ENCODE results near the gene OTOA.
"Not testable (repeated sequence)": the region's sequence is repeated elsewhere in the genome, so short reads cannot be mapped to it uniquely, and the experiment has no call there.

OTOA gene

DNA sequence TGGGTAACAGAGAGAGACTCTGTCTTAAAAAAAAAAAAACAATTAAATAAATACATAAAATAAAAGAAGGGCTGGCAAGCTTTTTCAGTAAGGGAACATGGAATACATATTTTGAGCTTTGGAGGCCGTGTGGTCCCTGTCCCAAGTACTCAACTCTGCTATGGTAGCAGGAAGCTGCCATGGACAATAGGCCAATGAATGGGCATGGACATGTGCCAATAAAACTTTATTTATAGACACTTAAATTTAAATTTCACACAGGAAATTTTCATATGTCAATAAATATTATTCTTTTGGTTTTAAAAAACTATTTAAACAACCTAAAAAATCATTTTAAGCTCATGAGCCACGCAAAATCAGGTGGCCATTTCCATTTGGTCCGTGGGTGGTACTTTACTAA, 3.8 kb downstream of the OTOA start:
- no peak for DNase-seq (ENCODE audit: low read depth in 2 of 2, low spot score in 1 of 2)

DNA sequence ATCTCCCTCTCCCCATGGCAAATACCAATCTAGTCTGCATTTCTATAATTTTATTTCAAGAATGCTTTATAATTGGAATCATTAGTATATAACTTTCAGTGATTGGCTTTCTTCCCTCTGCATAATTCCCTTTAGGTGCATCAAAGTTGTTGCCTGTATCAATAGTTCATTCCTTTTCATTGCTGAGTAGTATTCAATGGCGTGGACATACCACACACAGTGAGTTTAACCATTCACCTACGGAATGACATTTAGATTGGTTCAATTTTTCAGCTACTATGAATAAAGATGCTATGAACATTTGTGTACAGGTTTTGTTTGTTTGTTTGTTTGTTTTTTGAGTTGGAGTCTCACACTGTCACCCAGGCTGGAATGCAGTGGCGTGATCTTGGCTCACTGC, 9.7 kb downstream of the OTOA start:
- no peak for DNase-seq (ENCODE audit: low read depth in 2 of 2, low spot score in 1 of 2)

DNA sequence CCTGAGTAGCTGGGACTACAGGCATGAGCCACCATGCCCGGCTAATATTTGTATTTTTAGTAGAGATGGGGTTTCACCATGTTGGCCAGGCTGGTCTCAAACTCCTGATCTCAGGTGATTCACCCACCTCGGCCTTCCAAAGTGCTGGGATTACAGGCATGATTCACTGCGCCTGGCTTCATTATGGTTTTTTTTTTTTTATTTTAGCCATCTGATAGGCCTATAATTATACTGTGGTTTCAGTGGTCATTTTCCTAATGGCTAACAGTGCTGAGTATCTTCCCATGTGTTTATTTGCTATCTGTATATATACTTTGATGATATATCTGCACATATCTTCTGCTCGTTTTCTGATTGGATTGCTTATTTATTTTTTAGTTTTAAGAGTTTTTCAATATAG, 10.7 kb downstream of the OTOA start:
- DNase-seq (ENCODE audit: low read depth in 2 of 2, low spot score in 1 of 2), result not testable (repeated sequence)

DNA sequence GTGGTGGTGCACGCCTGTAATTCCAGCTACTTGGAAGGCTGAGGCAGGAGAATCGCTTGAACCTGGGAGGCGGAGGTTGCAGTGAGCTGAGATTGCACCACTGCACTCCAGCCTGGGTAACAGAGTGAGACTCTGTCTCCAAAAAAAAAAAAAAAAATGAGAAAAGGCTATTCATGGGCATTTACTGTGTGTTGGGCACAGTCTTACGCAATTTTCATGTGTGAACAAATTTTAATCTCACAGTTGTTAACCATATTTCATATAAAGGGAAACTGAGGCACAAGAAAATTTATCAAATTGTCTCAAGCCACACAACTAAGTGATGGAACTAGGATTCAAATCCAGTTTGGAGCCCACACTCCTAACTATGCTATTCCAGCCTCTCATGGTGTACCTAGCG, 16.9 kb downstream of the OTOA start:
- not testable (repeated sequence) for DNase-seq (ENCODE audit: low read depth in 2 of 2, low spot score in 1 of 2)

DNA sequence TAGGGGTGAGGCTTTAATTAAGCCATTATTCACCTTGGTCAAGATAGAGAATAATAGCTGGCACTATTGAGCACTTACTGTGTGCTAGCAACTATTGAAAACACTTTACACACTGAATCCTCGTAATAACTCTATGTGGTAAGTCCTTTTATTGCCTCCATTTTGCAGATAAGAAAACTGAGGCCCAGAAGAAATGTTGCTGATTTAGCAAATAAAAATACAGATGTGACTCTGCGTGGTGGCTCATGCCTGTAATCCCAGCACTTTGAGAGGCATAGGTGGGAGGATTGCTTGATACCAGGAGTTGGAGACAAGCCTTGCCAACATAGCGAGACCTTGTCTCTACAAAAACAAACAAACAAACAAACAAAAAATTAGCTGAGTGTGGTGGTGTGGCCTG, 19.4 kb downstream of the OTOA start:
- no peak for DNase-seq (ENCODE audit: low read depth in 2 of 2, low spot score in 1 of 2)

DNA sequence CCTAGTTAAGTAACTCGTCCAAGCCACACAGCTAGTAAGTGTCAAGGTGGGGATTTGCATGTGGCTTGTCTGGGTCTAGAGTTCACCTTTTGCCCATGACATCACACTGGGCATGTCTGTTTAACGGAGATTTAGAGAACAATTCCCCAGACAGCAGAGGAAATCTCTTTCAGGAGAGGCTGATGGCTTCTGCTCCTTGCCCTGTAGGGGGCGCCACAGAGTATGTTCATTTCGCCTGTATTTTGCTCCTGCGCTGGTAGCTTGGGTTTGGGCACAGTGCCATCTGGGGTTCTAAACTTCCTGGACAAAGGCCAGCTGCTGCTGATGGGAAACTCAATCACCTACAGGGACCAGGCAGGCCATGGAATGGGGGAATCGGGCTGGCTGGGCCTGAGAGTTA, 20.4 kb downstream of the OTOA start:
- DNase-seq (ENCODE audit: low read depth in 2 of 2, low spot score in 1 of 2), result peak in 1 of 2 donors; percentile 5

DNA sequence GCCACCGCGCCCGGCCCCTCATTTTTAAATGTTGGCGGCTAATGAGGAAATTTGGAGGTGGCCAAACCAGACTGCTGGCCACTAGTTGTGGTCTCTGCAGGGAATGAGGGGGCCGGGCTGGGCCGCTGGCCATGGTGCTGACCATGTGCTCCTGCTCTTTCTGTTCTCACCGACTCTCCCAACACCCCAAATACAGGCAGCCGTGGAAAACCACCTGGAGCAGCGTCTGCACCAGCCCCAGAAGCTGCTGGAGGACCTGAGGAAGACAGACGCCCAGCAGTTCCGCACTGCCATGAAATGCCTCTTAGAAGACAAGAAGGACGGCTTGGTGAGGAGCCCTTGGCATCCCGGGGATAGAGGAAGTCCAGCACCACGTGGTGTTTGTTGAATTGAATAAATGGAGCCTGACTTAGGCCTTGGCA, 21.3 kb downstream of the OTOA start:
- no peak for DNase-seq (ENCODE audit: low read depth in 2 of 2, low spot score in 1 of 2)

DNA sequence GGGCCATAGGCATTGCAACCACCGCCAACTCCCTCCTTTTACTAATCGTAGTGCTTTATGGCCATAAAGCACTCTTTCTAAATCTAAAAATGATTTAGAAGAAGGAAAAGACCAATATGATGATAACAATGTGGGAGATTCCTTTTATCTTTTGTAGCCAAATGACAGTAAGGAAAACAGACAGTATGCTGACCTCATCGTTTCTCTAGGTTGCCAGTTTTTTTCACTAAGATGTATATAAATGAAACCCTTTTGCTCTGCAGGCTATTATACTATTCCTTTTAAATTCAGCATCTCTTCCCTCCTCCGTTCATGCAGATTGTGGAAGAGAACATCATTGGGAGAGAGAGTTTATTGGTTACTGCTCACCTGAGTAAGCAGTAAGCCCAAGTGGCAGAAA, 25.3 kb downstream of the OTOA start:
- DNase-seq (ENCODE audit: low read depth in 2 of 2, low spot score in 1 of 2), result no peak

DNA sequence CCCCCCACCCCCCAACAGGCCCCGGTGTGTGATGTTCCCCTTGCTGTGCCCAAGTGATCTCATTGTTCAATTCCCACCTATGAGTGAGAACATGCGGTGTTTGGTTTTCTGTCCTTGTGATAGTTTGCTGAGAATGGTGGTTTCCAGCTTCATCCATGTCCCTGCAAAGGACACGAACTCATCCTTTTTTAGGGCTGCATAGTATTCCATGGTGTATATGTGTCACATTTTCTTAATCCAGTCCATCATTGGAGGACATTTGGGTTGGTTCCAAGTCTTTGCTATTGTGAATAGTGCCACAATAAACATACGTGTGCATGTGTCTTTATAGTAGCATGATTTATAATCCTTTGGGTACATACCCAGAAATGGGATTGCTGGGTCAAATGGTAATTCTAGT, 27.2 kb downstream of the OTOA start:
- not testable (repeated sequence) for DNase-seq (ENCODE audit: low read depth in 2 of 2, low spot score in 1 of 2)

DNA sequence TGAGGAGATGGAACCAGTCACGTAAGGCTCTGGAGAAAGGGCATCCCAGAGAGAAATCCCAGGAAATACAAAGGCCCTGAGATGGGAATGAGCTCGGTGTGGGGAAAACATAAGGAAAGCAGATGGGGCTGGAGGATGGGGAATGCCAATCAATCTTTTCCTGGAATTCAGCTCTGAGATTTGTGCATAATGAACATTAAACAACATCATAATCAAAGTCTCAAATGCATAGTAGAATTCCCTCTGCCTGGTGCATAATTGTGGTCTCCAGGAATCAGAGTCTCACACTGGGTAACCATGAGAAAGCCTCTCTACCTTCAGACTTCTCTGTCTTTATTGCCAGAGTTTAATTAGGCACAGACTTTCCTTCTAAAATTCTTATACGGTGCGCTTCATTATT, 30.8 kb downstream of the OTOA start:
- DNase-seq (ENCODE audit: low read depth in 2 of 2, low spot score in 1 of 2), result no peak

DNA sequence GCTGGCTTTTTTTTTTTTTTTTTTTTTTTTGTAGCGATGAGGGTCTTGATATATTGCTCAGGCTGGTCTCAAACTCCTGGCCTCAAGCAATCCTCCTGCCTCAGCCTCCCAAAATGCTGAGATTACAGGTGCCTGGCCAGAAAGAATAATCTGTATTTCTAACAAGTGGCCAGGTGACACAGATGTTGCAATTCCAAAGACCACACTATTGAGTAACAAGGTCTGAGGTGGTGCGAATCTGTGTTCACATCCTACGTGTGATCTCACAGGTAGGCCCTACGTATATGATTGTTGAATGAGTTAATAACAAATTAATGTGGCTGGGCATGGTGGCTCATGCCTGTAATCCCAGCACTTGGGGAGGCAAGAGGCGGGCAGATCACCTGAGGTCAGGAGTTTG, 33.3 kb downstream of the OTOA start:
- no peak for DNase-seq (ENCODE audit: low read depth in 2 of 2, low spot score in 1 of 2)

DNA sequence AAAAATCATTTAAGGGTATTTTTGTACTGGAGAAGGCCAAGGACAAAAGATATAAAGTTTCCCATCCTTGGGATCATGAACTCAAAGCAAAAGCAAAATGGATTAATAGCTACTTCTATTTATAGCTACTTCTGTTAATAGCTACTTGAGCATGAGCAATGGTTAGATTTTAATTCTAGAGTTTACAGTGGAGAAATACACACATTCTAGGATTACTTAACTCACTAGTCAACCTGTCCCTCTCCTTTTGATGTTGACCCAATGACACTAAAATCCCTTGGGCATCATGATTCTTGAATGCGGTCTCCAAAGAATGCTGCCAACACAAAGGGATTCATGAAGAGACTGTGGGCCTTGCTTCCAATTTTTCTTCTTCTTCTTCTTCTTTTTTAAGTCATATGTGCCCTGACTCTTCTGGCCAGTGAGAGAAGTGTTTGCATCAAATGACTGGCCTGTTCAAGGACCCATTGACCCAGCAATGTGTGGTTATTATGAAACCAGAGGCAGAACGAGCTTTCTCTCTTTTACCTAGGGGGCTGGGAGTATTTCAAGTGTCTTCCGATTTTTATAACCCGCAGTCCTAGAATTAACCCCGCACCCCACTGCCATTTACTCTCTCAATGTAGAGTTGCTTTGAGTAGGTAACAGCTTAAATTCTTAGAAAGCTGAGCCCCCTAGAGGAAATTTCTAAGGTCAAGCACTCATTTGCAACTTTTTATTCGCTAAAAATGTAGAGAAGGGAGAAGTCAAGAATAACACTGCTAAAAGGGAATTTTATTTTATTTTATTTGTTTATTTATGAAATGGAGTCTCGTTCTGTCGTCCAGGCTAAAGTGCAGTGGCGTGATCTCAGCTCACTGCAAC, 34.6 kb downstream of the OTOA start:
- no peak for DNase-seq (ENCODE audit: low read depth in 2 of 2, low spot score in 1 of 2)

DNA sequence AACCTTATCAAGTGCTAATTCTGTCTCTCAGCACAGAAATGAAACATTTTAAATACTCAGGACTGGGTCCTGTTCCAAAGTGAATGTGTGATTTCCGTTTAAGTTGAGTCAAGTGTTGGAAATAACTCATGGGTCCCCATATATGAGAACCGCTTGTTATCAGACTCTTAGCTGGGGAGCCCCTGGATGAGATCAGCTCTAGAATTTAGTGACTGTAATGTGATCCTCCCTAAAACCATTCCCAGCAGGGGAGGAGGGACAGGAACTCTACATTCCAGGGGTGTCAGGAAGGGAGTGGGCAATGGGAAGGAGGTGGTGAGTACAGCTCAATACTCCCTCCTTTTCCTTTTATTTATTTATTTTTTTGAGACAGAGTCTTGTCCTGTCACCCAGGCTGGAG, 37.5 kb downstream of the OTOA start:
- no peak for DNase-seq (ENCODE audit: low read depth in 2 of 2, low spot score in 1 of 2)

DNA sequence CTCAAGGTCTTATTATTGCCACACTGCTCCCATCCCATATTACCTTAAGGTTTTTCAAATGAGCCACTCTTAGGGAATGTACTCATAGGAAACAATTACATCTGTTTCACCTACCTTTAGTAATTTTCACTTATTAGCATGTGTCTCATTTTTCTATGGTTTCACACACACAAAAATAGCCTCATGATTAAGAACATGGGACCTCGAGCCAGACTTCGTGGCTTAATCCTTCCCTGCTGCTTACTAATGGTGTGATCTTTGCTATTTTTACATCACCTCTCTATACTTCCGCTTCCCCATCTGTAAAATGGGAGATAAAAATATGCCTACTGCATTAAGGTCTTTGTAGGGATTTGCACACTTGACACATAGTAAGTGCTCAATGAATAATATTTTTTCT, 38.5 kb downstream of the OTOA start:
- DNase-seq (ENCODE audit: low read depth in 2 of 2, low spot score in 1 of 2), result no peak

DNA sequence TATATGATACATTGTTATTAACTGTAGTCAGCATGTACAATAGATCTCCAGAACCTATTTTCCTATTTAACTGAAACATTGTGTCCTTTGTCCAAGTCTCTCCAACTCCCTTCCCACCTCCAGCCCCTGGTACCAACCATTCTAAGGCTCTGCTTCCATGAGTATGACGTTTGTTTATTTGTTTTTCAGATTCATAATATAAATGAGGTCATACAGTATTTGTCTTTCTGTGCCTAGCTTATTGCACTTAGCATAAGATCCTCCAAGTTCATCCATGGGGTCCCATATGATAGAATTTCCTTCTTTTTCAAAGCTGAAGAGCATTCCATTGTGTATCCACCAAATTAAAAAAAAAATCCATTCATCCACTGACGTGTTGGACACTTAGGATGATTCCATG, 39.4 kb downstream of the OTOA start:
- no peak for DNase-seq (ENCODE audit: low read depth in 2 of 2, low spot score in 1 of 2)

DNA sequence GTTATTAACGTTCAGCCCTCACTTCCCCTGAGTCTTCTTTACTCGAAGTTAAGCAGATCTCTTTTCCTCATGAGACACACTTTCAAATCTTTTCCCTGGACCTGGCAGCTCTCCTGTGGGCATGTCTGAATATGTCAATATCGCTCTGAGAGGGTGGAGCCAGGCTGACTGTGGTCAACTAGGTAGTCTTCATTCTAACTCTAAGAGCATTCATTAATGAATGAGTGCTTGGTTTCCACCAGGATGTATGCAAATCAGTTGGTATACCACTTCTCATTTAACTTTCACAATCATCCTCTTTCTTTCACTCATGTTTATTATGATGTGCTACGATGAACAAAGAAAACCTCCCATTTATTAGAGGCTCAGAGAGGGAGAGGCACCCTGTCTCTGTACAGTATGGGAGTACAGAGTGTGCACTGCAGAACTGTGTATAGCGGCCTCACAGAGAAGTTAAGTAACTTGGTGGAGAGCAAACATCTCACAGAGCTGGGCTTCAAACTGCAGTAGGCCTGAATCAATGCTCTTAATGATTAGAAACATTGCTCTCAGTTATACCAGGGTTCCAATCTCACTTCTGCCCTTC, 39.9 kb downstream of the OTOA start:
- DNase-seq (ENCODE audit: low read depth in 2 of 2, low spot score in 1 of 2), result no peak

DNA sequence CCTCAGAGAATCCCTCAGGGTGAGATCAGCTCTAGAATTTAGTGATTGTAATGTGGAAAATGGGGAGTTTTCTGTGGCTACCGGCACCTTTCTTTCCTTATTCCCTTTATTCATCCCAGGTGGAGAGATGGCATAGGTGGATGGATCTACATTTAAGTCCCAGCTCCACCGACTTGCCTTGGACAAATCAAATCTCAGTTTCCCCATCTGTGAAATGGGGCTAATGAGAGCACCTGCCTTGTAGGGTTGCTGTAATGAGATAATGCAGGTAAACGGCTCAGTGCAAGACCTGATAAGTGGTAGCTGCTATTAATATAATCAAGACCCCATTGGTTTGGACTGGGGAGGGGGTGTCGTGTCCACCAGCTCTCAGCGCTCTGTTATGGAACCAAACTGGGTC, 40.5 kb downstream of the OTOA start:
- no peak for DNase-seq (ENCODE audit: low read depth in 2 of 2, low spot score in 1 of 2)

DNA sequence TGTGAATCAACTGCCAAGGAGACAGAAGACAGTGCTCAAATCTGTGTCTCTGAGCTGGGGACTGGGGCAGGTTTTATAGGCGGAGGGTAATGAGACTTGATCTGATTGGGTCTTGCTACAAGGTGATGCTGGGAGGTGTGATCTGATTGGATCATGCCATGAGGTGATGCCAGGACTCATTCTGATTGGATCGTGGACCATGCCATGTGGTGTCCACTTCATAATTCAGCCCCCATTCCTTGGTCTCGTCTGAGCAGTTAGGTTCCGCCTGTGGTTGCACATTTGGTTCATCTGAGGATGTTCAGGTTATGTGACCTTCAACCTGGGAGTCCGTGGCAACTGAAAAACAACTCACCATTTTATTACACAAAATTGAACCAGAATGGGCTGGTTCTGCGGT, 41.0 kb downstream of the OTOA start:
- no peak for DNase-seq (ENCODE audit: low read depth in 2 of 2, low spot score in 1 of 2)

DNA sequence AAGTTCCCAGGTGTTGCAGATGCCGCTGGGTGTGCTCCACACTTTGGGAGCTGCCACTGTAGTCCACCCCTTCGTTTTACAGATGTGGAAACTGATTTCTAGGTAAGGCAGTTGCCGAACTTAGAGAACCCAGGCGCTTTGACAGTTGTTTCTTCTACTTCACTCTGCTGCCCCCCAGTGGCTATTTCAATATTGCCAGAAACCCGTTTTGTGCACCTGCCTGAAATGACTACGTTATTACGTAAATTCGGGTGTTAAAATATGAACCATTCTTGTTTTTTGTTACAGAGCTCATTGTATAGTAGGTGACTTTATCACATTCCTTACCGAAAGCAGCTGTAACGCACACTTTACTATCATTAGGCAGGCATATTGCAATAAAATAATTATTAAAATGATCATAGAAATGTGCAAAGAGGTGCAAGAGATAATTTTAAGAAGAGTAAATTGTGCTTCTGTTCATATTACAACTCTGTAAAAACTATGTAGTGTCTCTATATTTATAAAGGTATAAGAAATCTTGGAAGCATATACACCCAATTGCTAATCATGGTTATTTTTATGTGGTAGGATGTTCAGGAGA, 44.9 kb downstream of the OTOA start:
- DNase-seq (ENCODE audit: low read depth in 2 of 2, low spot score in 1 of 2), result peak; percentile 69 to 76

DNA sequence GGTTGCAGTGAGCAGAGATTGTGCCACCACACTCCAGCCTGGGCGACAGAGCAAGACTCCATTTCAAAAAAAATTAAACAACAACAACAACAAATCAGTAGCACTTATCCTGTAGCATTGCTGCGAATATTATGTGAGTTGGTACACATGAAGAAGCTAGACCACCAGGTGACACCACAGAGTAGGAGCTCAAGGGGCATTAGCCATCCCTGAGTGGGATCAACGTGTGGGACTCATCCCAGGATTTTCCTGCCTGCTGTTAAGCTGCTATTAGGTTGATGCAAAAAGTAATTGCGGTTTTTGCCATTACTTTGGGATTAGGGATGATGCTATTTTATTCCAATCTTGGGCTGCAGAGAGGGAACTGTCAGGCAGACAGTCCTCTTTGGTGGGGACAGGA, 47.2 kb downstream of the OTOA start:
- no peak for DNase-seq (ENCODE audit: low read depth in 2 of 2, low spot score in 1 of 2)

DNA sequence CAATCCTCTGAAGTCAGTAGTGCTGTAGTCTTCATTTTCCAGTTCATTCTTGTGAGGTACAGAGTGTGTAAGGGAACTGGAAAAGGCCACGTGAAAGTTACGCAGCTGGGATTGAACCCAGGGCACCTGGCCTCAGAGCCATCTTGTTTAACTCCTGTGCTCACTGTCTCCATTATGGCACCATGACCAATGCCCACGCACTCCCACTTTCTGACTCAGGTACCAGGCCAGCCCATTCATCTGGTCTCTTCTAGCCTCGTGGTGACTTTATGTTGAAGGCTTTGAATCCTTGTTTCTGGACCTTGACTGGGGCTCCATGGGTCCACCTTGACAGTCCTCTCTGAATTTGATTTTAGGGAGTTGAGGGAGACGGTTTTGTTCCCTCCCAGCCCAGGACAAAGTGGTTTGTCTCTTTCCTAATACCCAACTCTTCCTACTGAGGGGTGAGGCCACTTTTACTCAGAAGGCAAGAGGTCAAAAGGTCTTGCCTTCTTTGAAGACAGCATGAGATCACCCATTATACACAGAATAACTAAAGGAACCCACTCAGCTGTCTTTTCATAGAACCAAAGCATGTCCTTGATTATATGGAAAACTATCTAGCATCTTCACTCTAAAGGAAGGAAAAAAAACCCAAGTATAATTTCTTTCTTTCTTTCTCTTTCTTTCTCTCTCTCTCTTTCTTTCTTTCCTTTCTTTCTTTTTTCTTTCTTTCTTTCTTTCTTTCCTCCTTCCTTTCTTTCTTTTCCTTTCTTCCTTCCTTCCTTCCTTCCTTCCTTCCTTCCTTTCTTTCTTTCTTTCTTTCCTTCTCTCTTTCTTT, 50.0 kb downstream of the OTOA start:
- no peak for DNase-seq (ENCODE audit: low read depth in 2 of 2, low spot score in 1 of 2)

DNA sequence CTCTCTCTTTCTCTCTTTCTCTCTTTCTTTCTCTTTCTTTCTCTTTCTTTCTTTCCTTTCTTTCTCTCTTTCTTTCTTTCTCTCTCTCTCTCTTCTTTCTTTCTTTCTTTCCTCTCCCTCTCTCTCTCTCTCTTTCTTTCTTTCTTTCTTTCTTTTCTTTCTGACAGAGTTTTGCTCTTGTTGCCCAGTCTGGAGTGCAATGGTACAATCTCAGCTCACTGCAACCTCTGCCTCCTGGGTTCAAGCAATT, 50.5 kb downstream of the OTOA start:
- not testable (repeated sequence) for DNase-seq (ENCODE audit: low read depth in 2 of 2, low spot score in 1 of 2)
